H9 (cell line): ENCODE data around the gene ZKSCAN4. TPM values are rescaled to one million over a fixed set of nuclear protein-coding genes. Genes with fewer than 3 reads are reported as not detected.

Experiments used
- DNase-seq: peaks from one replicate; pipeline ENCODE4 v3.0.0-alpha.2; 2017
- H2AFZ ChIP-seq: one replicate; pipeline ENCODE4 v1.6.1; 2013; ENCODE audit warnings: mild to moderate bottlenecking, low read length, control low read depth, moderate library complexity
- H2AK5ac ChIP-seq: 2 replicates; pipeline ENCODE4 v1.6.1; 2013; ENCODE audit warnings: low read length, control low read depth, mixed read lengths; ENCODE audit not compliant: insufficient read length
- H2BK120ac ChIP-seq: one replicate; pipeline ENCODE4 v1.6.1; 2013; ENCODE audit warnings: low read depth, mild to moderate bottlenecking, low read length, control low read depth, inconsistent platforms; ENCODE audit not compliant: poor library complexity, severe bottlenecking
- H2BK12ac ChIP-seq: 2 replicates; pipeline ENCODE4 v1.6.1; 2013; ENCODE audit warnings: low read length, control low read depth, mixed read lengths, low read depth; ENCODE audit not compliant: insufficient read length
- H2BK15ac ChIP-seq: 2 replicates; pipeline ENCODE4 v1.6.1; 2013; ENCODE audit warnings: low read depth, low read length, control low read depth
- H2BK20ac ChIP-seq: one replicate; pipeline ENCODE4 v1.6.1; 2013; ENCODE audit warnings: low read depth, mild to moderate bottlenecking, low read length, control low read depth, inconsistent platforms; ENCODE audit not compliant: poor library complexity, severe bottlenecking
- H2BK5ac ChIP-seq: 2 replicates; pipeline ENCODE4 v1.6.1; 2013; ENCODE audit warnings: low read length, control low read depth, mixed read lengths; ENCODE audit not compliant: insufficient read length
- H3K14ac ChIP-seq: 2 replicates; pipeline ENCODE4 v1.6.1; 2013; ENCODE audit warnings: low read length, control low read depth; ENCODE audit not compliant: insufficient read depth
- H3K18ac ChIP-seq: 2 replicates; pipeline ENCODE4 v1.6.1; 2013; ENCODE audit warnings: low read depth, mild to moderate bottlenecking, mixed read lengths, low read length, control low read depth; ENCODE audit not compliant: insufficient read length
- H3K23ac ChIP-seq: 2 replicates; pipeline ENCODE4 v1.6.1; 2013; ENCODE audit warnings: low read length, control low read depth, mixed read lengths, low read depth; ENCODE audit not compliant: insufficient read length
- H3K23me2 ChIP-seq: 2 replicates; pipeline ENCODE4 v1.6.1; 2013; ENCODE audit warnings: low read depth, mild to moderate bottlenecking, mixed read lengths, low read length, control low read depth; ENCODE audit not compliant: insufficient read length, poor library complexity, severe bottlenecking
- H3K27ac ChIP-seq: 2 replicates; pipeline ENCODE4 v1.5.1; 2013; ENCODE audit warnings: low read length, control low read depth, mixed read lengths, low read depth; ENCODE audit not compliant: insufficient read length
- H3K27me3 ChIP-seq: 2 replicates; pipeline ENCODE4 v1.6.1; 2013; ENCODE audit warnings: low read length, control low read depth, inconsistent platforms; ENCODE audit not compliant: insufficient read depth
- H3K4ac ChIP-seq: 2 replicates; pipeline ENCODE4 v1.6.1; 2013; ENCODE audit warnings: low read depth, mild to moderate bottlenecking, control low read depth, inconsistent platforms, low read length, moderate library complexity
- H3K4me1 ChIP-seq: 2 replicates; pipeline ENCODE4 v1.6.1; 2013; ENCODE audit warnings: low read length, control low read depth, inconsistent platforms; ENCODE audit not compliant: insufficient read depth
- H3K4me2 ChIP-seq: 2 replicates; pipeline ENCODE4 v1.6.1; 2013; ENCODE audit warnings: low read length, control low read depth, mixed read lengths; ENCODE audit not compliant: insufficient read length, insufficient read depth
- H3K56ac ChIP-seq: 2 replicates; pipeline ENCODE4 v1.6.1; 2013; ENCODE audit warnings: low read depth, mild to moderate bottlenecking, mixed read lengths, low read length, control low read depth; ENCODE audit not compliant: insufficient read length
- H3K79me1 ChIP-seq: 2 replicates; pipeline ENCODE4 v1.6.1; 2013; ENCODE audit warnings: low read depth, mild to moderate bottlenecking, moderate library complexity, low read length, control low read depth, inconsistent platforms; ENCODE audit not compliant: insufficient read depth, poor library complexity, severe bottlenecking
- H3K79me2 ChIP-seq: 2 replicates; pipeline ENCODE4 v1.6.1; 2013; ENCODE audit warnings: low read length, control low read depth, inconsistent platforms; ENCODE audit not compliant: insufficient read depth
- H3K9ac ChIP-seq: 2 replicates; pipeline ENCODE4 v1.6.1; 2013; ENCODE audit warnings: low read length, control low read depth, mixed read lengths; ENCODE audit not compliant: insufficient read length; ENCODE audit errors: extremely low read depth
- H3K9me3 ChIP-seq: one replicate; pipeline ENCODE4 v1.6.1; 2013; ENCODE audit warnings: low read depth, low read length, inconsistent platforms; ENCODE audit not compliant: control insufficient read depth
- H3T11ph ChIP-seq: one replicate; pipeline ENCODE4 v1.6.1; 2013; ENCODE audit warnings: mild to moderate bottlenecking, low read length, control low read depth, inconsistent platforms
- H4K20me1 ChIP-seq: one replicate; pipeline ENCODE4 v1.6.1; 2013; ENCODE audit not compliant: control insufficient read depth, insufficient read length, insufficient read depth
- H4K5ac ChIP-seq: 2 replicates; pipeline ENCODE4 v1.6.1; 2013; ENCODE audit warnings: low read depth, mild to moderate bottlenecking, mixed read lengths, low read length, control low read depth; ENCODE audit not compliant: insufficient read length
- H4K8ac ChIP-seq: replicated peaks from 2 replicates; pipeline ENCODE4 v1.6.1; 2013; ENCODE audit warnings: low read length, control low read depth, mixed read lengths, low read depth; ENCODE audit not compliant: insufficient read length
- H4K91ac ChIP-seq: 2 replicates; pipeline ENCODE4 v1.6.1; 2013; ENCODE audit warnings: low read depth, mild to moderate bottlenecking, moderate library complexity, mixed read lengths, low read length, control low read depth; ENCODE audit not compliant: insufficient read length
- H3K27ac Mint-ChIP-seq, 3 experiments: 2 replicates in 2 of 3; 3 replicates in 1 of 3; pipeline ENCODE4 v1.8.0; 2020 to 2021; ENCODE audit warnings: mixed read lengths in 3 of 3, mild to moderate bottlenecking in 1 of 3, moderate library complexity in 1 of 3
- H3K27me3 Mint-ChIP-seq: 2 replicates; pipeline ENCODE4 v1.8.0; 2021; ENCODE audit warnings: low read depth, mild to moderate bottlenecking, moderate library complexity, mixed read lengths
- H3K36me3 Mint-ChIP-seq, 3 experiments: 2 replicates in 2 of 3; 3 replicates in 1 of 3; pipeline ENCODE4 v1.8.0; 2020 to 2021; ENCODE audit warnings: low read depth in 3 of 3, mixed read lengths in 3 of 3; ENCODE audit not compliant: insufficient read depth in 1 of 3
- H3K4me1 Mint-ChIP-seq, 2 experiments: 2 replicates each; pipeline ENCODE4 v1.8.0; 2020; ENCODE audit warnings: mixed read lengths in 2 of 2
- H3K4me3 Mint-ChIP-seq, 2 experiments: 2 replicates in 1 of 2; 3 replicates in 1 of 2; pipeline ENCODE4 v1.8.0; 2020 to 2021; ENCODE audit warnings: mild to moderate bottlenecking in 2 of 2, mixed read lengths in 2 of 2, moderate library complexity in 1 of 2
- H3K9me3 Mint-ChIP-seq, 2 experiments: 2 replicates in 1 of 2; 3 replicates in 1 of 2; pipeline ENCODE4 v1.8.0; 2020; ENCODE audit warnings: mild to moderate bottlenecking in 2 of 2, mixed read lengths in 2 of 2, moderate library complexity in 1 of 2
- WGBS: extraction: QIAGEN DNeasy Blood & Tissue Kit; methylation state at CpG from one replicate; pipeline ENCODE4 v1.1.7; 2013; ENCODE audit warnings: missing lambda C conversion rate, low lambda C conversion rate, mixed read lengths; ENCODE audit not compliant: insufficient read length; ENCODE audit errors: extremely low coverage; 5-methylcytosine and 5-hydroxymethylcytosine counted together
- total RNA-seq: library from RNA; stranded (reverse); gene quantifications from 2 replicates; pipeline ENCODE4 v1.2.1, GENCODE V29; 2021
- TF ChIP-seq, protein P1 (sequence below): fragments of 200-600 bp; sonication (generic); conservative IDR thresholded peaks from 3 replicates; pipeline ENCODE4 v1.8.0; 2021; ENCODE audit warnings: antibody characterized with exemption, mild to moderate bottlenecking

ZKSCAN4 gene
- total RNA-seq, 1 experiment from 2014 or later: 8.8 TPM

DNA sequence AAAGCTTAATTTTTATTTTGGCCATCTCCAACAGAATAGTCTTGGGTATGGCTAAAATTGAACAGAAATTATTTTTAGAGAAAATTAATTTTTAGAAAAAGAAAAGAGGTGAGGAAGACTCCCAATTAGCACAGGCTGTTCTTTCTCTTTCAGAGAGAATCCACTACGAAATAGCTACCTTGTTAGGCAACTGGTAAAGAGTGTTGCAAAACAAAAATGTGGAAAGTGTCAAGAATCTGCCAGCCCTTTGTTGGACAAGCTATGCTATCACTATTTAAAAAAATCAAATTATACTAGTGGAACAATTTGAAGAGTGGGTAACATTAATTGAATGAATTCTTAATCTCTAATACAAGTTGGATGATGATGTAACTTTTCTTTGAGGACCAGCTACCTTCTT lies 46.2 kb downstream of the ZKSCAN4 start:
- Histone ChIP-seq H3K56ac (no peak overlapping the region), H2BK12ac (no peak overlapping the region), H2BK120ac (no peak overlapping the region), H3K9me3 (no peaks in the 10 kb centered on the region), H3K79me2 (no peaks in the 10 kb centered on the region), H2AK5ac (no peak overlapping the region), H3K4me1 (peaks cover 3% of the 10 kb centered on the region; the same call in 1 of the 2 replicates), H3K9ac (no peak overlapping the region), H4K8ac (no peak overlapping the region), H4K91ac (no peak overlapping the region), H2BK5ac (no peak overlapping the region), H3K27me3 (peaks cover 47% of the 10 kb centered on the region), H3K18ac (no peak overlapping the region), H2AFZ (no peak overlapping the region), H3K23me2 (peaks cover 6% of the 10 kb centered on the region), H4K5ac (no peak overlapping the region), H3K27ac (no peak overlapping the region), H3T11ph (no peak overlapping the region), H2BK20ac (no peak overlapping the region), H3K14ac (no peak overlapping the region), H3K79me1 (no peaks in the 10 kb centered on the region), H3K4ac (no peak overlapping the region), H3K23ac (no peak overlapping the region), H3K4me2 (no peak overlapping the region), H2BK15ac (no peak overlapping the region), H4K20me1 (peaks cover 2% of the 10 kb centered on the region)
- WGBS: no CpG with 5 or more reads among the region's 1 CpG
- Mint-ChIP-seq H3K27ac (no peak overlapping the region), H3K36me3 (peaks cover 0 to 1% (median 0%) of the 10 kb centered on the region in 3 experiments; a peak in 1 of 7 replicates), H3K4me3 (no peak overlapping the region; a peak in 1 of 5 replicates), H3K27me3 (peaks cover 95% of the 10 kb centered on the region), H3K4me1 (peaks cover 18 to 19% of the 10 kb centered on the region in 2 experiments), H3K9me3 (peaks cover 0 to 4% of the 10 kb centered on the region in 2 experiments; a peak in 1 of 5 replicates)
- TF ChIP-seq, protein P1, sequence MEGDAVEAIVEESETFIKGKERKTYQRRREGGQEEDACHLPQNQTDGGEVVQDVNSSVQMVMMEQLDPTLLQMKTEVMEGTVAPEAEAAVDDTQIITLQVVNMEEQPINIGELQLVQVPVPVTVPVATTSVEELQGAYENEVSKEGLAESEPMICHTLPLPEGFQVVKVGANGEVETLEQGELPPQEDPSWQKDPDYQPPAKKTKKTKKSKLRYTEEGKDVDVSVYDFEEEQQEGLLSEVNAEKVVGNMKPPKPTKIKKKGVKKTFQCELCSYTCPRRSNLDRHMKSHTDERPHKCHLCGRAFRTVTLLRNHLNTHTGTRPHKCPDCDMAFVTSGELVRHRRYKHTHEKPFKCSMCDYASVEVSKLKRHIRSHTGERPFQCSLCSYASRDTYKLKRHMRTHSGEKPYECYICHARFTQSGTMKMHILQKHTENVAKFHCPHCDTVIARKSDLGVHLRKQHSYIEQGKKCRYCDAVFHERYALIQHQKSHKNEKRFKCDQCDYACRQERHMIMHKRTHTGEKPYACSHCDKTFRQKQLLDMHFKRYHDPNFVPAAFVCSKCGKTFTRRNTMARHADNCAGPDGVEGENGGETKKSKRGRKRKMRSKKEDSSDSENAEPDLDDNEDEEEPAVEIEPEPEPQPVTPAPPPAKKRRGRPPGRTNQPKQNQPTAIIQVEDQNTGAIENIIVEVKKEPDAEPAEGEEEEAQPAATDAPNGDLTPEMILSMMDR: no peak
- DNase-seq: no peak
